NCI-H446 treated with DMSO at 0.1 percent for 48 hours (cell line): ENCODE results near the gene DPH1.
A peak's percentile ranks its signal among the peaks of the same experiment; 100 is the strongest.

Source experiments
- DNase-seq: peaks from one replicate; lab custom pipeline; 2025; lab: John Stamatoyannopoulos, UW

DPH1 gene

GRCh38 chr17:2050300-2051060, 20.5 kb downstream of the DPH1 start:
- peak; percentile 41 for DNase-seq

- DNase-seq = no peak
Measured at GRCh38 chr17:2051061-2051932, 21.3 kb downstream of the DPH1 start.

DNA sequence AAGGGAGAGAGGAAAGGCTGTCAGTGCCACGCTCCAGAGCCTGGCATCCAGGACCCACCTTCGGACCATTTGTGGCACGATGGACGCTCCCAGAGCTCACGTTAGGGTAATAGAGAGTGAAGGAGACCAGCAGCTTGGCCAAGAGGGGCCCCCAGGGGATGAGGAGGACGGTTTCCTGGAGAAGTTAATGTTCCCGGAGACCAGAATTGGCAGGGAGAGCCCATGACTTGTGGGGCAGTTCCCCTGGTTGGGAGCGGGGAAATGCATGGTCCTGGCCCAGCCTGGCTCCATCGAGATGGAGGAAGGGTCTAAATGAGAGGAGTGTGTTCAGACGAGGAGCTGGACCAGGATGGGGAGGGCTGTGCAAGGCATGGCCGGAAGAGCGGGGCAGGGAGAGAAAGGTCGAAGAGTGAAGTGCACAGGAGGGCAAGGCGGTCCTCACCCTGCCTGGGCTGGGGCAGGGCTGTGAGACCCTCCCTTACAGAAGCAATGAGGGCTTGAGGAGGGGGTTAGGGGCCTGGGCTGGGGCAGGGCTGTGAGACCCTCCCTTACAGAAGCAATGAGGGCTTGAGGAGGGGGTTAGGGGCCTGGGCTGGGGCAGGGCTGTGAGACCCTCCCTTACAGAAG, 22.1 kb downstream of the DPH1 start:
- DNase-seq = no peak

- DNase-seq = no peak
Measured at GRCh38 chr17:2053380-2054261, 23.7 kb downstream of the DPH1 start.

DNA sequence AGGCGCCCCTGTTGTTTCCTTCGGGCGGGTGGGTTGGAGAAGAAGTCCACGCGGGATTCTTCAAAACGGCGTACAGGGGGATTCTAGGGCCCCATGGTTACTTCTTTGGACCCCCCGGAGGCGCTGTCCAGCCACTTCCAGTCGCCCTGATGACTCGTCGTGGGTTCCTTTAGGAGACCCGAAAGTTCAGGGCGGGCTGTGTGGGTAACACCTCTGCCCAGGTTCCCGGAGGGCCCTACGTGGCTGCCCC, 24.2 kb downstream of the DPH1 start:
- DNase-seq = no peak

DNA sequence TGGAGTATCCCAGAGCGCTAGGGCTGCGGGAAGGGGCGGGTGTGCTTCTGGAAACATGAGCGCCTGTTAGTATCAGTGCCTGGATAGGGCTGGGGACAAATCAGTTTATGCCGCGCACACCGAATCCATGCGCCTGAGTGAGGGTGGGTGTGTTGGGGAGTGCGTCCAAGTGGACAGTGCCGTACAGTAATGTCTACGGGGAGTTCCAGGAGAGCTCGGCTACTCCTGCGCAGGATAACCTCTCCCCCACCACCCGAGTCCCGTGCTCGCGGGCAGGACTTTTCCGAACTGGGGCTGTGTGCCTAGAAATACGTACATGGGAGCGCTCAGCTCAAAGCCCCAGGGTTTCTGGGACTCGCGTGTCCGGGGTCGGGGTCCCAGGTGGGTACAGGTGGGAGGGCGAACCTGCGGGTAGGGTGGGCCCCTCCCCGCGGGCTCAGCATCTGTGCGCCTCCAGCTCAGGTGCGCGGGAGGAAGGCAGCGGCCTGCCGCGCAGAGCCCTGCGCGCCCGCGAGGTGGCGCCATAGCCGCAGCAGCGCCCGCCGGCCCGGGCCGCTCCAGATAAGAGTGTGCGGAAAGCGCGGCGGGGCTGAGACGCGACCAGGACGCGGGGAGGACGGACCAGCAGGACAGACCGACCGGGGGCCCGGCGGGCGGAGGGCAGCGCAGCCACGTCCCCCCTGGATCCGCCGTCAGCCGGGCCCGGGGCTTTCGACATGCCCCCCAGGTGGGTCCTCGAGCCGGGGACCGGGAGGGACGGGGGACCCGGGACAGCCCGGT, 24.7 kb downstream of the DPH1 start, which contains the start of gene HIC1:
HIC1 (plus strand) TSS at position 592 of the 780 bp plus-strand sequence. CDS start 1,588 bp downstream, outside the sequence.
- no peak for DNase-seq

DNA sequence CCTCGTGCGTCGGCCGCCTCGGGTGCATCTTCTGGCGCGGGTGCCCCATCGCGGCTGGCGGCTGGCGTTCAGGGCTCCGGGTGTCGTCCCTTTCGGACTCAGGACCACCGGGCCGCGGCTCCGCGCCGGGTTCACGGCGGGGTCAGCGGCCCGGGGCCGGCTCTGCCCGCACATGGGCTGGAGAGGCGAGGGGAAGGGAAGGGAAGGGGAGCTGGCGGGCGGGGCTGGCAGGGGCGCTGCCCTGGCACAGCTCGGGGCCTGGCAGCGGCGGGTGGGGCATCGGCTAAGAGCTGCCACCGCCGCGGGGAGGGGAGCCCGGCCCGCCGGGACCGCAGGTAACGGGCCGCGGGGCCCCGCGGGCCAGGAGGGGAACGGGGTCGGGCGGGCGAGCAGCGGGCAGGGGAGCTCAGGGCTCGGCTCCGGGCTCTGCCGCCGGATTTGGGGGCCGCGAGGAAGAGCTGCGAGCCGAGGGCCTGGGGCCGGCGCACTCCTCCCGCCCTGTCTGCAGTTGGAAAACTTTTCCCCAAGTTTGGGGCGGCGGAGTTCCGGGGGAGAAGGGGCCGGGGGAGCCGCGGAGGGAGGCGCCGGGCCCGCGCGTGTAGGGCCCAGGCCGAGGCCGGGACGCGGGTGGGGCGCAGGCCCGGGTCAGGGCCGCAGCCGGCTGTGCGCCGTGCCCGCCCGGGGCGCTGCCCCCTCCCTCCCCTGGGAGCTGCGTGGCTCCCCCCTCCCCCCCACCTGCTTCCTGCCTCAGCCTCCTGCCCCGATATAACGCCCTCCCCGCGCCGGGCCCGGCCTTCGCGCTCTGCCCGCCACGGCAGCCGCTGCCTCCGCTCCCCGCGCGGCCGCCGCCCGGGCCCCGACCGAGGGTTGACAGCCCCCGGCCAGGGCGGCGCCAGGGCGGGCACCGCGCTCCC, 25.6 kb downstream of the DPH1 start:
- no peak for DNase-seq

DNA sequence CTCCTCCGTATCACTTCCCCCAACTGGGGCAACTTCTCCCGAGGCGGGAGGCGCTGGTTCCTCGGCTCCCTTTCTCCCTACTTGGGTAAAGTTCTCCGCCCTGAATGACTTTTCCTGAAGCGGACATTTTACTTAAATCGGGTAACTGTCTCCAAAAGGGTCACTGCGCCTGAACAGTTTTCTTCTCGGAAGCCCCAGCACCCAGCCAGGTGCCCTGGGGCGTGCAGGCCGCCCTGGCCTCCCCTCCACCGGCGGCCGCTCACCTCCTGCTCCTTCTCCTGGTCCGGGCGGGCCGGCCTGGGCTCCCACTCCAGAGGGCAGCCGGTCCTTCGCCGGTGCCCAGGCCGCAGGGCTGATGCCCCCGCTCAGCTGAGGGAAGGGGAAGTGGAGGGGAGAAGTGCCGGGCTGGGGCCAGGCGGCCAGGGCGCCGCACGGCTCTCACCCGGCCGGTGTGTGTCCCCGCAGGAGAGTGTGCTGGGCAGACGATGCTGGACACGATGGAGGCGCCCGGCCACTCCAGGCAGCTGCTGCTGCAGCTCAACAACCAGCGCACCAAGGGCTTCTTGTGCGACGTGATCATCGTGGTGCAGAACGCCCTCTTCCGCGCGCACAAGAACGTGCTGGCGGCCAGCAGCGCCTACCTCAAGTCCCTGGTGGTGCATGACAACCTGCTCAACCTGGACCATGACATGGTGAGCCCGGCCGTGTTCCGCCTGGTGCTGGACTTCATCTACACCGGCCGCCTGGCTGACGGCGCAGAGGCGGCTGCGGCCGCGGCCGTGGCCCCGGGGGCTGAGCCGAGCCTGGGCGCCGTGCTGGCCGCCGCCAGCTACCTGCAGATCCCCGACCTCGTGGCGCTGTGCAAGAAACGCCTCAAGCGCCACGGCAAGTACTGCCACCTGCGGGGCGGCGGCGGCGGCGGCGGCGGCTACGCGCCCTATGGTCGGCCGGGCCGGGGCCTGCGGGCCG, 26.5 kb downstream of the DPH1 start:
- DNase-seq = no peak

GRCh38 chr17:2057175-2057759, 27.3 kb downstream of the DPH1 start:
- no peak for DNase-seq

- no peak for DNase-seq
Measured at GRCh38 chr17:2057760-2058585, 28.0 kb downstream of the DPH1 start.

DNA sequence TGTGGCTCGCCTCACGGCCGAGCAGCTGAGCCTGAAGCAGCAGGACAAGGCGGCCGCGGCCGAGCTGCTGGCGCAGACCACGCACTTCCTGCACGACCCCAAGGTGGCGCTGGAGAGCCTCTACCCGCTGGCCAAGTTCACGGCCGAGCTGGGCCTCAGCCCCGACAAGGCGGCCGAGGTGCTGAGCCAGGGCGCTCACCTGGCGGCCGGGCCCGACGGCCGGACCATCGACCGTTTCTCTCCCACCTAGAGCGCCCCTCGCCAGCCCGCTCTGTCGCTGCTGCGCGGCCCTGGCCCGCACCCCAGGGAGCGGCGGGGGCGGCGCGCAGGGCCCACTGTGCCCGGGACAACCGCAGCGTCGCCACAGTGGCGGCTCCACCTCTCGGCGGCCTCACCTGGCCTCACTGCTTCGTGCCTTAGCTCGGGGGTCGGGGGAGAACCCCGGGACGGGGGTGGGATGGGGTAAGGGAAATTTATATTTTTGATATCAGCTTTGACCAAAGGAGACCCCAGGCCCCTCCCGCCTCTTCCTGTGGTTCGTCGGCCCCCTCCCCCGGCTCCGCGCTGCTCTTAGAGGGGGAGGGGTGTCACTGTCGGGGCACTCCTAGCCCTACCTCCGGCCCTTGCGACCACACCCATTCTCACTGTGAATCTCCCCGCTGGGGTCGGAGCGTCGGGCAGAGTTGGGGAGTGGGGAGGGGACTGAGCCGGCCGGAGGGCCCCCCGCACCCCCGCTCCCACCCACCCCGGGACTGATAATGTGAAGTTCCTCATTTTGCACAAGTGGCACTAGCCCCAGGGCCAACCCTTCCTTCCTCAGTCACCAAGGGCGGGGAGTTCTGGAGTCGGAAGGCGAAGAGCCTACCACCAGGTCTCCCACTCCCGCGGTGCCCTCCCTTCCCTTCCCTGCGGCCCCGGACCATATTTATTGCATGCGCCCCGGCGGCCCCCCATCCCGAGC, 28.9 kb downstream of the DPH1 start:
- DNase-seq = no peak

DNA sequence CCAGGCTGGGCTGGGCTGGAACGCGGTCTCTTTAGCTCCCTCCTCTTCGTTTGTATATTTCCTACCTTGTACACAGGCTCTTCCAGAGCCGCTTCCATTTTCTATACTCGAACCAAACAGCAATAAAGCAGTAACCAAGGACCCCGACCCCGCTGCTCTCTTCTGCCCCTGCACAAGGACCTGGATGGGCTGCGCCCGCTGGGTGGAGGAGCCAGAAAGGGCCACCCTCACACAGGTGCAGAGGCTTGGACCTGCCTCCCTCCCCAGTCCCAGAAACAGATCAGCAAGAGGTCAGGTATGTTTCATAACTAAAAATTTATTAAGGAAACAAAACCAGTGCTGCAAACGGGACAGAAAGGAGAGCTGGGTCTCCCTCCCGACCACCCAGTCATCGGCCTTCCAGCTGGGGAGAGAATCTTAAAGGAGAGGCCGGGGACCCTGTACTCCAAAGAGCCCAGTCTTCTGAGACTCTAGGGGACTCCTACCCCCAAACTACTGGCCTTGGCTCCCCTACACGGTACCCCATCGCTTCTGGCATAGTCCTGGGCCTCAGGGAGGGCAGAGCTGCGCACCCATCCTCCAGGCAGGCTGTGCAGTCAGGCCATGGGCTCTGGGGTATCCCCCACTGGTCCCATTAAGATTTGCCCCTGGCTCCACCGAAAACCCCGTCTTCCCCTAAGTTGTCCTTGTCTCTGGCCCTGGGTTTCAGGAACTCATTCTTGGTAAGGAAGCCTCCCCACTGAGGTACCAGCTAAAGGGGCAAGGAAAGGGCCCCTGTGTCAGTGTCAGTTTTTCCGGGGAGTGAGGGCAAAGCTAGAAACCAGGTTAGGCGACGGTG, 29.8 kb downstream of the DPH1 start:
- DNase-seq = no peak

- no peak for DNase-seq
Measured at GRCh38 chr17:2060385-2060658, 30.4 kb downstream of the DPH1 start.

DNA sequence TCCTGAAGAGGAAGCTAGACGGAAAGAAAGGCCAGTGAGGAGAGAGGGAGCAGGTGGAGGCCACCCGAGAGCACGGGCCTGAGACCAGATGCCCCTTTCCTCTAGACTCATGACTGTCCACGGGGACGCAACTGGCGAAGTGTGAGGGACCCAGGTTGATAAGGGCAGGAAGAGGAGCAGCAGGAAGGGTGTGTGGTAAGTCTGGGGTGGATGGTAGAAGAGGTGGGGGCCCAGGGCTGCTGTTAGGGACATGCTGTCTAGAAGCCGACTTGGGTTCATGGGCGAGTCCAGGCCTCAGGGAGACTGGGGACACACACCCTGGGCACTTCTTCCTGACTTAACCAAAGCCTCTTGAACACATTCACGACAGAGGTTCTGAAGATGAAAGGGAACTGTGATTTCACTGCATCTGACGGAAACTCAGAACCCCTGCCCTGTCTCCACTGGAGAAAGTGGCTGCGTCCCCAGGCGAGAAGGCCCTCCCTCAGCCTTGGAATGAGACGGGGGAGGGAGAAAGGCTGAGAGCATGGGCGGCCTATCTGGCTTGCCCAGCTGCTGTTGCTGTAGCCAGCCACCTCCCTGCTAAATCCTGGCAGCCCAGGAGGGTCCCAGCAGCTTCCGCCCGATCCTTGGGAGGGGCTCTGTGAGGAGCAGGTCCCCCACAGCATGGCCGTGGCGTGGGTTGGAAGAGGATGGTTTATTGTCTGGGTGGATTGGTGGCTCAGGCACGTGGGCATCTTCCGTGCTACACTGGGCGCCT, 30.9 kb downstream of the DPH1 start:
- DNase-seq = no peak

DNA sequence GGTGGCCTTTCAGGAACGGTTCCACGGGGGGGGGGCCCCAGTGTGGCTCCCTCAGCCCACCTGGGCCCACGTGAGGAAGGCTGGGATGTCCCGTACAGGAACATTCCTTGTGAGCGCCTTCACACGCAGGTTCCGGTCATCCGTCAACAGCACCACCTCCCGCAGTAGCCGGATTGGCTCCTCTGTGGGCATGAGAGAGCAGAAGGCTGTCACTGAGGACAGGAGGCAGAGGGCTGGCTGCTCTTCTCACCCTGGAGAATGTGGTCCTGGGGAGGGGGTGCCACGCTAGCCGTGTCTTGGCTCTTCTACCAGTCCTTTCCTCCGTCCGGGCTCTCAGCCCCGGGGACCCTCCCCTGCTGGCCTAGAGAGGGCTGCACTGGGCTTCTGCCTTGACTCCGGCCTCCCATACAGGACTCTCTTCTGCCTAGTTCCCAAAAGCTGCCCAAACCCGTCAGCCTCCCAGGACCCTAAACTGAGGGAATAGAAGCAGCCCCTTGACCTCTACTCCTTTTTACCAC, 31.5 kb downstream of the DPH1 start:
- no peak for DNase-seq
